Colon (tissue), 2 donors: ENCODE data around the gene SAMD9.
"Not testable (repeated sequence)": the region's sequence is repeated elsewhere in the genome, so short reads cannot be mapped to it uniquely, and the experiment has no call there.

Experiments used
- FAIRE-seq: peaks from 2 replicates; lab custom pipeline; 2012; peaks lifted over from hg19 to GRCh38; lab: Jason Lieb, UNC
- donor health status: control.
- donor health status: control.

SAMD9 gene

GRCh38 chr7:93117852-93118530 lies at the start of gene SAMD9:
Gene SAMD9 (minus strand): TSS chr7:93117979. CDS start chr7:93106097, 11,882 bp downstream.
- peak; percentile 65 for FAIRE-seq

DNA sequence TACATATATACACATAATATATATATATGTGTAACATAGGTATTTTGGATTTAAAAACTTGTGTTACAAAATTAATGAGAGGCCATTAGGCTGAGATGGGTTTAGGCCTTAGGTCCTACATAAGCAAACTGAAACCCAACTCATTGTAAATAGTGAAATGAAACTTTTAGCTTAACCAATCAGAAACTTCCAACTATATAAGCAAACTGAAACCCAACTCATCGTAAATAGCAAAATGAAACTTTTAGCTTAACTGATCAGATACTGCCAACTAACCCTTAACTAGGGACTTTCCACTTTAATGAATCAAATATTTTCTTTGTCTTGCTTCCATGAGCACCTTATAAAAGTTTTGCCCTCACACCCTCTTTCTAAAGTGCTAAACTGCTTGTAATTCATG lies 47.7 kb upstream of the SAMD9 start:
- no peak for FAIRE-seq

GRCh38 chr7:93164766-93165165 lies 47.0 kb upstream of the SAMD9 start:
- peak; percentile 31 for FAIRE-seq

- FAIRE-seq: no peak
These were observed 43.5 kb upstream of the SAMD9 start for GRCh38 chr7:93161181-93161762.

DNA sequence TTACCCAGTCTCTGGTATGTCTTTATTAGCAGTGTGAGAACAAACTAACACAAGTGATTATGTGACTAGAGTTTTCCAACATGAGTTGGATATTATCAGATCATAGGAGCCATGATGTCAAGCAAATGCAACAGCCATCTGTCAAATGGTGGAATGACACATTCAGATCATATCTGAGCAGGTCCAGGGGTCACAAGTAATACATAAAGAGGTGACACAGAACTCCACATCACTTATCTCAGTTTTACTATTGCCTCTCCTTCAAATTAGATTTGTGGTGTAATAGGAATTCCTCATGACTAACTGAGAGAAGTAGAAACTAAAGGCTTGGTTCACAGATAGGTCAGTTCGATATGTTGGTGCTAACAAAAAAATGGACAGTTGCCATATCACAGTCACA lies 42.6 kb upstream of the SAMD9 start:
- FAIRE-seq: no peak

DNA sequence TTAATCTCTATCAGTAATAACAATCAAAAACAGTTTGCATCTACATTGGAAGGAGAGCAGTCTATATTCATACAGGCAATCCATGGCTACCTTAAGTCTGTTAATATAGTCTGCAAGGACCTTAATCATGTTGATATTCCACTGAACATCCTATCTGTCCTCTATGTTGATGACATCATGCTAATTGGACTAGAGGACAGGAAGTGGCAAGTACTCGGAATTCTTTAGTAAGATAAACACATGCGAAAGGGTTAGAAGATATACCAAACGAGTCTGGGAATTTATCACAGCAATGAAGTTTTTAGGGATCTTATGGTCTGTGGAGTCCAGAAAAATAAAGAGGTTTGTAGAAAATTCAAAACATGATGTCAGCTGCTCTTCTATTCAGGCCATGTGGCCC lies 41.7 kb upstream of the SAMD9 start:
- no peak for FAIRE-seq

DNA sequence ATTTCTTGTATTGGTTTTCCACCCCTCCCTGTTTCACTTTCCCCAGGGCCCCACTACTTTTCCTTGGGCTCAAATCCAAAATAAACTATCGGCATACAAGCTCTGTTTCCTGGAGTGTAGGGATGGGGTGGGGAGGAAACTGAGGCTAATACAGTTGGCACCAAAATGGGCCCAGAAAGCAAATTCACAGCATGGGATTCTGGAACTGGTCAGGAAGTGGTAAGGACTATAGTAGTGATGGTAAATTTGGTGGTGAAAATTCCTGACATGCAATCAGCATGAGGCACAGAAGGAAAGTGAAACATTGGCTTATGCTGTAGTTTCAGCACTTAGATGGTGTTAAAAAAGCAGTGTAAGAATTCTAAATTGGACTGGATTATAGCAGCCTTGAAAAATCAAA lies 39.1 kb upstream of the SAMD9 start:
- no peak for FAIRE-seq

GRCh38 chr7:93150200-93150835 lies 32.5 kb upstream of the SAMD9 start:
- FAIRE-seq: no peak

GRCh38 chr7:93148727-93149126 lies 30.9 kb upstream of the SAMD9 start:
- FAIRE-seq: no peak

DNA sequence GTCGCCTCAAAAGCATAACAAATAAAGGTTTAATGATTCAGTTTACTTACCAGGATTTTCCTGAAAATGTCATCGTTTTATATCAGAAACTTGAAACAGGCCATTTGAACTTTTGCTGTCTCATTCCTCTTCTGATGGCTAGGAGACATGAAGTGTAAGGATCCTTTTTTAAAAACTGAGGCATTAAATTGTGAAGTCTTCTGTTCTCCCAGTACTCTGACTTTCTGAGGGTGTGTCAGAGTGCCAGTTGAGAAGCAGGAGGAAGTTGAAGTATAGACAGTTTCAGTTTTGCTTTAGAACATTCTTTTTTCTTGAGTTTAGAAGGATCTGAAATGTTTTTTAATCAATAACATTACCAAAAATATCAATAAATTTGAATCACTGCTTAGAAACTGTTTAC lies 30.4 kb upstream of the SAMD9 start, which contains the start of gene SAMD9L:
Gene SAMD9L, minus strand, starts transcription at position 242 of the 400 bp plus-strand sequence. CDS start 12,414 bp downstream, outside the sequence.
- FAIRE-seq: peak; percentile 31

DNA sequence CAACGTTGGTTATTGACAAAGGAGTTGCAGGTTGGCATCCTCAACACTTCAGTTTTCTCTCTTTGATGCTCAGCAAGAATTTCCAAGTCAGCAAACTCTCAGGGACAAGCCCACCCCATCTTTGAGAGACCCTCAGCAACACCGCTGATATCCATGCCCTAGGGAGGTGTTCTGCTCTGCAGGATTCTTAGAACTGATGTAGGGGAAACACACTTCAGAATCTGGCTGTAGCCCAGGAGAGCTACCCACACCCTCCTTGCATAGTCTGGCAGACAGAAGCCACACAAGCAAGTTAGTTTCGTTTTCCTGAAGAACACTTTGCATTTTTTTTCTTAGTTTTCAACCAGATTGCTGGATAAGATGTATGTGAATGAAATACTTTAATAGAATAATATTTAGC lies 29.6 kb upstream of the SAMD9 start:
- FAIRE-seq: no peak

DNA sequence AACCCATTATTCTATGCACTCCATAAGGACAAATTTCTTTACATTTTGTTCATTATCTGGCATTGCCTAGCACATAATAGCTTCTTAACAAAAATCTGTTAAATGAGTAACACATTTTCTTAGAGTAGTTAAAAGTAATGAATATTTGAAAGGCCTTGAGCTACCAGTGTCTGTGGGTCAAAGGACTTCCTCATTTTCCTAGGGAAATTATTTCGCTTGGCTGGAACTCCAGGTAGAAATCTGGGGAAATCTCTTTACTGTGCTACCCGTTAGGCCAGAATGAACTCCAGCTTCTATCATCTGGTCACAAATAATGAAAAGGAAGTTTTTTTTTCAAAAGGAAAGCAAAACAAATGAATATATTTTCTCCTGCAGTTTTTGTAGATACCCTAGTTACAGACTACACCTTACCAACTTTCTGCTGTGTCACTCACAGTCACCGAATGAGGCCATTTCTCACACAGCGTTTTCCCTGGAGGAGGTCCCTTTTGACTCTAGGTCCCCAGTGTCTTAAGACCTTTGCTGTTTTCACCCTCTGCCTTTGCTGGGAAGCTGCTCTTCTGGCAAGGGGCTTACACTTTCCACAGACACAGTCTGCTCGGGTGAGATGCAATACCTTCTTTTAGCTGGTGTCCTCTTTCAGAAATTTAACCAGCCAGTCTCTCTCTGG lies 28.8 kb upstream of the SAMD9 start:
- no peak for FAIRE-seq

- no peak for FAIRE-seq
These were observed 28.3 kb upstream of the SAMD9 start for GRCh38 chr7:93146036-93146435.

DNA sequence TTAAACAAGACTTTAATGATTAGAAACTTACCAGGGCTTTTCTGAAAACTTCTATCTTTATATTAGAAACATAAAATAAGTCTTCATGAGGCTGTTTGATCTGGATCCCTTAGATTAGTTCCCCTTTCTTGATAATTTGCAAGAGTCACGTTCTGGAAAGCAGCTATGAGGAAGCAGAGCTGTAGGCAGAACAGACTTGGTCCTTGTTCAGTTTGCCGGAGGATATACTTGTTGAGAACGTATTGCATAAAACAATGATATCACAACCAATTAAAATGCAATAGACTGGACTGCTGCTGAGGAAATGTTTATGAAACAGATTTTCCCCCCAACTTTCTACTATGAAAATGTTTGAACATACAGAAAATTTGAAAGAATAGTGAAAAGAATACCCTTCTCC lies 27.6 kb upstream of the SAMD9 start:
- FAIRE-seq: no peak

- FAIRE-seq: no peak
These were observed 24.3 kb upstream of the SAMD9 start for GRCh38 chr7:93142127-93142526.

DNA sequence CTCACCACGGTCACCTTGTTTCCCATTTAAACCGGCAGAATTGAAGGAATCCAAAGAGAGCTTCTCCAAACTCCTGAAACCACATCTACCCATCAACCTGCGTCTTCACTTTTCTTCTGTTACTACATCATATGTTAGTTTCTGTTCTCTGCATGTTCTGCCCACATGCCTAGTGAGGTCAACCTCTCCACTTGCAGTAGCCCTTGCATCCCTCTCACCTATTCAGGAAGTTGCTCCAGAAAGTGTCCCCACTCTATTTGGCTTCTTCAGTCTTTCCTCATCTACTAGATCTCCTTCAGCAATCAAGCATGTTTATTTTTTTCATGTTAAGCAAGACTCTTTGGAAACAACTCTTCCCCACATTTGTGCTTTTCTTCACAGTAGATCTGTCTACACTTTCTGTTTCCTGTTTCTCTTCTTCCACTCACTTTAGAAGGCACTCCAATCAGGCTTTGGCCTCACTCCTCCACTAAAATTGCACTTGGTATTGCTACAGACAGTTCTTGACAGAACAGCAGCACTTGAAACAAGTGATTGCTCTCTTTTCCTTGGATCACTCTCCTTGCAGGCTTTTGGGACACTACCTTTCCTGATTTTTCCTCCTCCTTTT lies 22.9 kb upstream of the SAMD9 start:
- FAIRE-seq: no peak

DNA sequence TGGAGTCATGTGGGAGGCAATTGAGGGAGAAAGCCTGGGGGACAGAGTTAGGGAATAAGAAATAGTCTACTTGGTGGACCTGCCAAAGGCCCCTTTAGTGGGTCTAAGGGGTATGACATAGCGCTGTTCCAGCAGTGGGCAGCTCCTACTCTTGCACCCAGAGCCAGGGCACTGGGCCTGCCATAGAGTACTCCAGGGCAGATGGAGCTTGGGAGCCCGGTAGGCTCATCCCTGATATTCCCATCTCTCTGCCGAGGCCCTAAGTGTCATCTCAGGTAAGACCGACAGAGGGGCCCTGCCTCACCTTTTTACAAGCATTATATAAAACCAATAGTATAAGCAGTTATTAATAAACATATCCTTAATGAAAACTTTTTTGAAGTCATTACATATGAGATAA lies 20.8 kb upstream of the SAMD9 start:
- no peak for FAIRE-seq

DNA sequence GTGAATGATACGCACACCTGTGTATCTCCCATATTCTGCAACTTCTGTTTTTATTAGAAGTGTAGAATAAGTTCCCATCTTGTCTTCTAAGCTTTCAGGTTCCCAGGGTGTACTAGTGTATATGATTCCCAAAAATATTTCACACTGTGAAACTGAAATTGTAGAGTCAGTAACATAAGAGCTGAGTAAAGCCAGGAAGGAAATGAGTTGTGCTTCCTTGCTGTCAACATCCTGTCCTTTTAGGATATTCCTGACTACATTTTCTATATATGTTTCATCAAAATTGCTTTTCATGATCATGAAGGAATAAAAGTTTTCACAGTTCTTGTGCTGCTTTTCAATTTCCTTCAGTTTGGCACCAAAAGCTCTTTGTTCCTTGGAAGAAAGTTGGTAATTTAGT lies 15.2 kb upstream of the SAMD9 start:
- no peak for FAIRE-seq

- no peak for FAIRE-seq
These were observed 14.4 kb upstream of the SAMD9 start for GRCh38 chr7:93132216-93132615.

GRCh38 chr7:93126954-93127353 lies 9.2 kb upstream of the SAMD9 start:
- not testable (repeated sequence) for FAIRE-seq

- not testable (repeated sequence) for FAIRE-seq
These were observed 5.8 kb upstream of the SAMD9 start for GRCh38 chr7:93123532-93123931.
